LNCaP clone FGC (cell line): ENCODE results near the gene FBLIM1.

Experiments used
- DNase-seq: peaks from one replicate; pipeline ENCODE4 v3.0.0-alpha.2; 2011; ENCODE audit warnings: low read depth
- H3K4me3 ChIP-seq: 2 replicates; pipeline ENCODE4 v1.5.1; 2011; ENCODE audit warnings: mild to moderate bottlenecking, low read depth, low read length, control low read depth
- TF ChIP-seq, protein P1 (sequence below): IDR thresholded peaks from 2 replicates; pipeline ENCODE4 v1.5.1; 2012; ENCODE audit warnings: mild to moderate bottlenecking; ENCODE audit not compliant: control insufficient read depth, insufficient read depth; ENCODE audit errors: extremely low read depth

FBLIM1 gene

DNA sequence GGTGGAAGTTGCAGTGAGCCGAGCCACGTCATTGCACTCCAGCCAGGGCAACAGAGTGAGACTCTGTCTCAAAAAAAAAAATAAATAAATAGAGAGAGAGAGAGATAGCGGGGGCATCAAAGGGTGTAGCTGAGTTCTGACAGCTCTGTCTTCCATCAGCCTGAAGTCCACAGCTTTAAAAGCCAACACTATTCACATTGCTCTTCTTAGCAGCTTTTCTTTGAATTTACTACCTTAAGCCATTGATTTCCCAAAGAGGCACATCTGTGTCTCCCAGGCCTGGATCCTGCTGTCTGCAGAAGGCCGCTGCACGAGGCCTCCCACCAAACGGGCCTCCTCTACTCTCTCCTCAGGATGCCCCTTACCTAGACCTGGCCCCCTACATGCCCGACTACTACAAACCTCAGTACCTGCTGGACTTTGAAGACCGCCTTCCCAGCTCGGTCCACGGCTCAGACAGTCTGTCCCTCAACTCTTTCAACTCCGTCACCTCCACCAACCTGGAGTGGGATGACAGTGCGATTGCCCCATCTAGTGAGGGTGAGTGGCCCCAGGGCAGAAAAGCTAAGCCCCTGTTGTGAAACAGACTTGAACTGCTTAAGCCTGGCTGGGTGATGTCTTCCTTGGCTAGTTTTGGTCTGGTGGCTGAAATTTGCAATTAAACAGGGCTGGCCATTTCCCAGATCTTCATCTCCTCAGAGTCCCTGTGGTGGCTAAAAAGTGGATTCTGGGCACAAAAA lies 39.0 kb upstream of the FBLIM1 start:
- DNase-seq = no peak
- H3K4me3 ChIP-seq = no peak overlapping the region
- TF ChIP-seq, protein P1, sequence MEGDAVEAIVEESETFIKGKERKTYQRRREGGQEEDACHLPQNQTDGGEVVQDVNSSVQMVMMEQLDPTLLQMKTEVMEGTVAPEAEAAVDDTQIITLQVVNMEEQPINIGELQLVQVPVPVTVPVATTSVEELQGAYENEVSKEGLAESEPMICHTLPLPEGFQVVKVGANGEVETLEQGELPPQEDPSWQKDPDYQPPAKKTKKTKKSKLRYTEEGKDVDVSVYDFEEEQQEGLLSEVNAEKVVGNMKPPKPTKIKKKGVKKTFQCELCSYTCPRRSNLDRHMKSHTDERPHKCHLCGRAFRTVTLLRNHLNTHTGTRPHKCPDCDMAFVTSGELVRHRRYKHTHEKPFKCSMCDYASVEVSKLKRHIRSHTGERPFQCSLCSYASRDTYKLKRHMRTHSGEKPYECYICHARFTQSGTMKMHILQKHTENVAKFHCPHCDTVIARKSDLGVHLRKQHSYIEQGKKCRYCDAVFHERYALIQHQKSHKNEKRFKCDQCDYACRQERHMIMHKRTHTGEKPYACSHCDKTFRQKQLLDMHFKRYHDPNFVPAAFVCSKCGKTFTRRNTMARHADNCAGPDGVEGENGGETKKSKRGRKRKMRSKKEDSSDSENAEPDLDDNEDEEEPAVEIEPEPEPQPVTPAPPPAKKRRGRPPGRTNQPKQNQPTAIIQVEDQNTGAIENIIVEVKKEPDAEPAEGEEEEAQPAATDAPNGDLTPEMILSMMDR = no peak

DNA sequence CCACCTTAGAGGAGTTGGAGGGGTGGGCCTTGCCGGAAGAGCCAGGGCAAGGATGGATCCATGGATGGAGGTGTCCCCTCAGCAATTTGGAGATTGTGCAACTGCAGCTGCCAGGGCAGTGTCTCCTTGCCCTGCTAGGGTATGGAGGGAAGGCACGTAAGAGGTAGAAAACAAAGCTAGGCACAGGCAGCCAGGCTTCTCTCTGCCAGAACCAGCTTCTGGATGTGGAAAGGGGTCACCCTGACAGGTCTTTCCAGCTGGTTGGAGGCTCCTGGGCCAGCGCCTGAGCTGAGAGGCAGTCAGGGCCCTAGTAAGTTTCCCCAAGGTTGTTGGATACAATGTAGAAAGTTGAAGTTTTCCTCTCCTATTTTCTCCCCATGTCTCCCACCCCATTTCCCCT lies 37.7 kb upstream of the FBLIM1 start:
- no peak for DNase-seq
- no peak overlapping the region for H3K4me3 ChIP-seq
- TF ChIP-seq, protein P1 = no peak

DNA sequence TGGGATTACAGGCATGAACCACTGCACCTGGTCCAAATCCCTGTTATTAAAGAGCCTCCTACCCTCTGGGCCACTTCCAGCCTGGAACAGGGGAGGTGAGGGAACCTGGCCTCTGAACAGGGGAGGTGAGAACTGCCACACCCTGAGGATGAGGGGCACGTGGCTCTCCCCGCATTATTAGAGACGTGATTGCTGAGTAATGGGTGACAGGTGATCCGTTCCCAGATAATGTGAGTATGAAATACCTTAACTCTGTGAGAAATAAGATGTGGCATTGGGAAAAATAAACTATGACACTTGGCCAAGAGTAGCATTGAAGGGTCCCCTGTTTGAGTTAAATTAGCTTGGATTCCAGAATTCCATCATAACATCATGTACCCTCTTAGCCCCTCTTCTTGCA lies 36.2 kb upstream of the FBLIM1 start:
- TF ChIP-seq, protein P1 = no peak
- H3K4me3 ChIP-seq = no peak overlapping the region
- DNase-seq = no peak

DNA sequence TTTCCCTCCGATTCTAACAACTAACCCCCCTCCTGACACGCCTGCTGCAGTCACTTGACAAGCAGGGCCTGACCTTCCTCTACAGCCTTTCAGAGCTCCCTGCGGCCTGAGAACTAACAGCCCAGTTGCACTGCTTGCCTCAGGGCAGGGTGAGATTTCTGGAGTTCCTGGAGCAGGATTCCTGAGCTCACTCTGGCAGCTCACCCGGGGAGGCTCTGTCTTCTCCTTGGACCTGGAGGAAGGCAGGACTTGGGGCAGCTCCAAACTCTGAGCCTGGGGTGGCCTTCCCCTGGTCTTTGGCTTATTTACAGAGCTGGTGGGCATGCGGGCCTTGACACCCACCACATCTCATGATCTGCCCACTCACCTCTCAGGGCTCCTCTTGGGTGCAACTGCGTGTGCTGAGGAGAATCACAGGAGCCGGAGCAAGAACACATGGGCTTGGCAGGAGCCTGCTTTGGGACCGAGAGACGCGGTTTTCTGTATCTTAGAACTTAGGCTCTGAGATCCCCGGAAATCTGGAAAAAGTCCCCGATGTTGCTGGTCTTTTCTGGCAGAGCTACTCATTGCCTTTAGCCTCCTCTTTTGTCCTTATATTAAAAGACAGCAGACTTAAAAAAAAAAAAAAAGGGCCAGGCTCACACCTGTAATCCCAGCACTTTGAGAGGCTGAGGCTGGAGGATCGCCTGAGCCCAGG lies 35.6 kb upstream of the FBLIM1 start:
- DNase-seq = no peak
- TF ChIP-seq, protein P1 = no peak
- no peak overlapping the region for H3K4me3 ChIP-seq

DNA sequence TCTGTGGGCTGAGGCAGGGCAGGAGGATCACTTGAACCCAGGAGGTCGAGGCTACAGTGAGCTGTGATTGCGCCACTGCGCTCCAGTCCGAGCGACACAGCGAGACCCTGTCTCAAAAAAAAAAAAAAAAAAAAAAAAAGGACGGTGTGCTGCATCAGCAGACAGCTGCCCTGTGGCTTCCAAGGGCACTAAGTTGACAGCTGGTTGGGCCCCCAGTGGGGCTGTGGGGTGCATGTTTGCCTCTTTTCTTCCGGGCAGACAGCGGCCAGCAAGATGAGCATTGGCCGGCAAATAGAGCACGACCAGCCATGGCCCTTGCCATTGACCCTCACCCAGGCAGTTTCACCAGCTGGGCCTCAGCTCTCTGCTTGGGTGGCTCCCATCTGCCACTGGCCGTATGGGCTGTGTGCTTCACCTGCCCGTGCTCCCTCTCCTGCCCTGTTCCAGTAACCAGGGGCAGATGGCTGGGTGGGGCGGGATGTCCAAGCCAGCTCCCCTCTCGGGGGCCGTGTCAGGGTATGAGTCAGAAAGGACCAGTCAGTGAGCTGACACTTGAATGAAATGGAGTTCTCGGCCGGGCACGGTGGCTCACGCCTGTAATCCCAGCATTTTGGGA lies 34.9 kb upstream of the FBLIM1 start:
- no peak overlapping the region for H3K4me3 ChIP-seq
- TF ChIP-seq, protein P1 = no peak
- DNase-seq = no peak

DNA sequence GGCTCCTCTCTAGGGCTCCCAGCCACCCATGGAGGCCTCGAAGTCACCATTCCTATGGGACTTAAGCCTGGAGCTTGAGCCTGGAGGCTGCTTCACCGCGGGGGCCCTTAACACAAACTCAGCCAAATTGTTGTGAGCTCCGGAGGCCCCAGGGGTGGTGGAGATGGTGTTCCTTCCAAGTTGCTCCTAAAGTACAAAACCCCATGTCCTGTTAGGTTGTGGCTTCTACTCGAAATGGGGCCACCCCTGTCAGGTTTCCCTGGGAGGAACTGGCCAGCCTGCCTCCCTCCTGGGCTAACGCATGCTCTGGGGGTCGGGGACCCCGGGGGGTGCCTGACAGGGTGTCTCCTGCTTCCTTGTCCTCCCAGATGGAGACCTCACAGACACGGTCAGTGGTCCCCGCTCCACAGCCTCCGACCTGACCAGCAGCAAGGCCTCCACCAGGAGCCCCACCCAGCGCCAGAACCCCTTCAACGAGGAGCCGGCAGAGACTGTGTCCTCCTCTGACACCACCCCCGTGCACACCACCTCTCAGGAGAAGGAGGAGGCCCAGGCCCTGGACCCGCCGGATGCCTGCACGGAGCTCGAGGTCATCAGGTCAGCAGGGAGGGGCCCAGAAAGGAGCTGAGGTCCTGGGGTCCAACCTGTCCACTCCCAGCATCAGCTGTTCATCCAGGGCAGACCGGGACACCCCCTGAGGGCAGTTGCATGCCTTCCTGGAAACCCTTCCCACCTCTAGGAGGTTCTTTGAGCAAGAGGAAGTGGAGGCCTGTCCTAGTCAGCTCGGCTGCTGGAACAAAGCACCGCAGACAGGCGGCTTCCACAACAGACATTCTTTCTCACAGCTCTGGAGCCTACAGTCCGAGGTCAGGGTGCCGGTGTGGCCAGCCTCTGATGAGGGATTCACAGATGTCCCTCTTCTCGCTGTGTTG lies 33.4 kb upstream of the FBLIM1 start:
- TF ChIP-seq, protein P1 = no peak
- H3K4me3 ChIP-seq = no peak overlapping the region
- DNase-seq = no peak
